ENCODE results near the gene MAPK10.

The MAPK10 gene

DNA sequence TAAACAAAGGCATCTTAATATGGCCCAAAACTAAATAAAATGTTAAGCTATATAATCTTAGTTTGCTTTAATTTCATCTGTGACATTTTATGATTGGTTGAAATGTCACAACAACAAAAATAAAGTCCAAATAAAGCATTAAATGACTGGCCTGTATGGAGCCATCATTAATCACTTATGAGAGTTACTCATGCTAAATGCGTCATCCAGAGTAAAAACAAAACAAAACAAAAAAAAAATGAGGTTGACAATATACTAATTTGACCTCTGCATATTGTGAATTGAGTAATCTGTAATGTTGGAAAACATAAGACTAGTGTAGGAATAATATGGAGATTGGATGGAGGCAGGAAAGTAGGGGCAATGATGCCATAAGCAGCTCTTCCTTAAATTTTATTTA, 139.7 kb downstream of the MAPK10 start:
- no peak for TF ChIP-seq YY1 (IDR thresholded peaks at IDR 0.05; ENCODE audit: low read depth)
- no peak for TF ChIP-seq CEBPB (IDR thresholded peaks at IDR 0.05)
- TF ChIP-seq, protein P1, sequence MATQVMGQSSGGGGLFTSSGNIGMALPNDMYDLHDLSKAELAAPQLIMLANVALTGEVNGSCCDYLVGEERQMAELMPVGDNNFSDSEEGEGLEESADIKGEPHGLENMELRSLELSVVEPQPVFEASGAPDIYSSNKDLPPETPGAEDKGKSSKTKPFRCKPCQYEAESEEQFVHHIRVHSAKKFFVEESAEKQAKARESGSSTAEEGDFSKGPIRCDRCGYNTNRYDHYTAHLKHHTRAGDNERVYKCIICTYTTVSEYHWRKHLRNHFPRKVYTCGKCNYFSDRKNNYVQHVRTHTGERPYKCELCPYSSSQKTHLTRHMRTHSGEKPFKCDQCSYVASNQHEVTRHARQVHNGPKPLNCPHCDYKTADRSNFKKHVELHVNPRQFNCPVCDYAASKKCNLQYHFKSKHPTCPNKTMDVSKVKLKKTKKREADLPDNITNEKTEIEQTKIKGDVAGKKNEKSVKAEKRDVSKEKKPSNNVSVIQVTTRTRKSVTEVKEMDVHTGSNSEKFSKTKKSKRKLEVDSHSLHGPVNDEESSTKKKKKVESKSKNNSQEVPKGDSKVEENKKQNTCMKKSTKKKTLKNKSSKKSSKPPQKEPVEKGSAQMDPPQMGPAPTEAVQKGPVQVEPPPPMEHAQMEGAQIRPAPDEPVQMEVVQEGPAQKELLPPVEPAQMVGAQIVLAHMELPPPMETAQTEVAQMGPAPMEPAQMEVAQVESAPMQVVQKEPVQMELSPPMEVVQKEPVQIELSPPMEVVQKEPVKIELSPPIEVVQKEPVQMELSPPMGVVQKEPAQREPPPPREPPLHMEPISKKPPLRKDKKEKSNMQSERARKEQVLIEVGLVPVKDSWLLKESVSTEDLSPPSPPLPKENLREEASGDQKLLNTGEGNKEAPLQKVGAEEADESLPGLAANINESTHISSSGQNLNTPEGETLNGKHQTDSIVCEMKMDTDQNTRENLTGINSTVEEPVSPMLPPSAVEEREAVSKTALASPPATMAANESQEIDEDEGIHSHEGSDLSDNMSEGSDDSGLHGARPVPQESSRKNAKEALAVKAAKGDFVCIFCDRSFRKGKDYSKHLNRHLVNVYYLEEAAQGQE (IDR thresholded peaks at IDR 0.05; ENCODE audit: low read depth) = no peak
- TF ChIP-seq, protein P2, sequence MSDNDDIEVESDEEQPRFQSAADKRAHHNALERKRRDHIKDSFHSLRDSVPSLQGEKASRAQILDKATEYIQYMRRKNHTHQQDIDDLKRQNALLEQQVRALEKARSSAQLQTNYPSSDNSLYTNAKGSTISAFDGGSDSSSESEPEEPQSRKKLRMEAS (IDR thresholded peaks at IDR 0.05) = no peak
- no peak for TF ChIP-seq FOXM1 (IDR thresholded peaks at IDR 0.05; ENCODE audit: borderline replicate concordance, low read depth)
- no peak for TF ChIP-seq RAD21 (IDR thresholded peaks at IDR 0.05; ENCODE audit: low read depth)
- TF ChIP-seq, protein P3, sequence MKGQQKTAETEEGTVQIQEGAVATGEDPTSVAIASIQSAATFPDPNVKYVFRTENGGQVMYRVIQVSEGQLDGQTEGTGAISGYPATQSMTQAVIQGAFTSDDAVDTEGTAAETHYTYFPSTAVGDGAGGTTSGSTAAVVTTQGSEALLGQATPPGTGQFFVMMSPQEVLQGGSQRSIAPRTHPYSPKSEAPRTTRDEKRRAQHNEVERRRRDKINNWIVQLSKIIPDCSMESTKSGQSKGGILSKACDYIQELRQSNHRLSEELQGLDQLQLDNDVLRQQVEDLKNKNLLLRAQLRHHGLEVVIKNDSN (IDR thresholded peaks at IDR 0.05) = no peak
- TF ChIP-seq CREB1 (IDR thresholded peaks at IDR 0.05; ENCODE audit: low read depth) = no peak

DNA sequence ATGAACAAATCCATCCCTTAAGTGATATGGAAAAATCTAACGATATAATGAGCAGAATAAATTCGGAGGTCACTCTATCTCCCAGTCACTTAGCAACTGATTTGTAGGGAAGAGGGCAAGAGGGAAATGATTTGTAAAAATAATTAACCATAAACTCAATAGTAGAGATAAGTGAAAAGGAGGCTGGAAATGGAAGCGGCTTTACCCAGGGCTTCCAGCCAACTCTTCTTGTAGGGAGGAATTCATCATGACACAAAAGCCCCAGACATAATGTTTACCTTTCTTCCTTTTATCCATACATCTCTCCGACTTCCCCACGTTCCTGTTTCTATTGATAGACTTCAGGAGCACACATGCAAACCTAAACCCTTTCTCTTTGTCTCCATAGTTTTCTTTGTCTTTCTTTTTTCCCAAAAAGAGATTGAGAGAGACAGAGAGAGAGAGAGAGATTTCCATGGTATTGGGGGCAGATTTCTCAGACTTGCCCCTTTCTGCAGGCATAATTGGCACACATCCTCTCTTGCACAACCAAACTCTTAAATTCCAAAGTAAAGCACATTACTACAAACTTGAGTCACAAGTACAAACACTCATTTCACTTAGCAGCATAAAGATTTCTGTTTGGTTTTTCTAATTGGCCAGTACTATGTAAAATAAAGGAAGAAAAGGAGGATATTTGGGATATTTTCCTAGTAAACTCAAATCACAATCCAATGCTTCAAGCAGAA, 140.9 kb downstream of the MAPK10 start:
- TF ChIP-seq, protein P2 (IDR thresholded peaks at IDR 0.05) = no peak
- TF ChIP-seq RAD21 (IDR thresholded peaks at IDR 0.05; ENCODE audit: low read depth) (no peak), TCF12 (IDR thresholded peaks at IDR 0.05; ENCODE audit: low read depth) (no peak), EP300 (IDR thresholded peaks at IDR 0.05; ENCODE audit: borderline replicate concordance) (no peak), CEBPB (IDR thresholded peaks at IDR 0.05) (no peak), TAF1 (IDR thresholded peaks at IDR 0.05; ENCODE audit: low read depth) (no peak), NFIC (IDR thresholded peaks at IDR 0.05) (no peak), FOXM1 (IDR thresholded peaks at IDR 0.05; ENCODE audit: borderline replicate concordance, low read depth) (no peak), ZBTB7A (IDR thresholded peaks at IDR 0.05; ENCODE audit: low read depth) (no peak), YY1 (IDR thresholded peaks at IDR 0.05; ENCODE audit: low read depth) (no peak), TEAD4 (IDR thresholded peaks at IDR 0.05) (no peak)
- TF ChIP-seq, protein P3 (IDR thresholded peaks at IDR 0.05) = no peak

DNA sequence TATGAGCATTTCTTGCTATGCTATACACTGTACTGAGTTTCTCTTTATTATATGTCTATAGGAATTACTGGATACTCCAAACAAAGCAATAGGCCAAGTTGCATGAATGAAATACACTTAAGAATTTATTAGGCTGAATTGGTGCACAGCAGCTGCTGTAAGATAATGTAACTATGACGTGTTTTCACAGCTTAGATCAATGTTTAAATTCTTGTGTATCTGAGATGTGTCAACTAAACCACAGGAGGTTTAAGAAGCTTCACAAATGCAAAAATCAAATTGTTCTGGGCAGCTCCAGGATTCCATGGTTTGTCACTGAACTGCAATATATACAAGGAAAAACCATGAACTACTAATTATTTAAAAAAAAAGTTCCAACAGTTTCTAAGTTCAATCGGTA, 156.7 kb downstream of the MAPK10 start:
- TF ChIP-seq CREB1 (IDR thresholded peaks at IDR 0.05; ENCODE audit: low read depth) = no peak
- TF ChIP-seq, protein P3 (IDR thresholded peaks at IDR 0.05) = no peak
- TF ChIP-seq TEAD4 (IDR thresholded peaks at IDR 0.05) = no peak
- no peak for TF ChIP-seq EP300 (IDR thresholded peaks at IDR 0.05; ENCODE audit: borderline replicate concordance)
- TF ChIP-seq FOXM1 (IDR thresholded peaks at IDR 0.05; ENCODE audit: borderline replicate concordance, low read depth) = no peak
- TF ChIP-seq RAD21 (IDR thresholded peaks at IDR 0.05; ENCODE audit: low read depth) = no peak
- TF ChIP-seq CEBPB (IDR thresholded peaks at IDR 0.05) = no peak
- no peak for TF ChIP-seq ZBTB7A (IDR thresholded peaks at IDR 0.05; ENCODE audit: low read depth)
- TF ChIP-seq, protein P2 (IDR thresholded peaks at IDR 0.05) = no peak
- TF ChIP-seq TAF1 (IDR thresholded peaks at IDR 0.05; ENCODE audit: low read depth) = no peak
- no peak for TF ChIP-seq TCF12 (IDR thresholded peaks at IDR 0.05; ENCODE audit: low read depth)
- no peak for TF ChIP-seq YY1 (IDR thresholded peaks at IDR 0.05; ENCODE audit: low read depth)
- TF ChIP-seq EGR1 (IDR thresholded peaks at IDR 0.05) = no peak
- TF ChIP-seq, protein P1 (IDR thresholded peaks at IDR 0.05; ENCODE audit: low read depth) = no peak
- no peak for TF ChIP-seq NFIC (IDR thresholded peaks at IDR 0.05)

DNA sequence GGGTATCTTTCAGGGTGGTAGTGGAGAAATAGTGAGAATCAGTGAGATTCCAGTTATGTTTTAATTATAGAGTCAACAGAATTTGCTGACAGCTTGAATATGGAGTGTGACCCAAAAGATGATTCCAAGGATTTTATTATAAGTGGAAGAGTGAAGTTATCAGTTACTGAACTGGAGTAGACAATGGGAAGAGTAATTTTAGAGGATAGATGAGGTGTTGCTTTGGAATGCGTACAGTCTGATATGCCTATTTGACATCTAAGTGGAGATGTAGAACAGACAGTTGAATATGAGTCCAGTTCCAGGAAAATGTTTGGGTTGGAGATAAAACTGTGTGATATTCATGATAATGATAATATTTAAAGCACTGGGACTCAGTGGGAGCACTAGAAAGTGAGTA, 174.2 kb downstream of the MAPK10 start:
- TF ChIP-seq TCF12 (IDR thresholded peaks at IDR 0.05; ENCODE audit: low read depth) = no peak
- no peak for TF ChIP-seq YY1 (IDR thresholded peaks at IDR 0.05; ENCODE audit: low read depth)
- TF ChIP-seq, protein P2 (IDR thresholded peaks at IDR 0.05) = no peak
- TF ChIP-seq RAD21 (IDR thresholded peaks at IDR 0.05; ENCODE audit: low read depth) = no peak
- no peak for TF ChIP-seq TAF1 (IDR thresholded peaks at IDR 0.05; ENCODE audit: low read depth)

DNA sequence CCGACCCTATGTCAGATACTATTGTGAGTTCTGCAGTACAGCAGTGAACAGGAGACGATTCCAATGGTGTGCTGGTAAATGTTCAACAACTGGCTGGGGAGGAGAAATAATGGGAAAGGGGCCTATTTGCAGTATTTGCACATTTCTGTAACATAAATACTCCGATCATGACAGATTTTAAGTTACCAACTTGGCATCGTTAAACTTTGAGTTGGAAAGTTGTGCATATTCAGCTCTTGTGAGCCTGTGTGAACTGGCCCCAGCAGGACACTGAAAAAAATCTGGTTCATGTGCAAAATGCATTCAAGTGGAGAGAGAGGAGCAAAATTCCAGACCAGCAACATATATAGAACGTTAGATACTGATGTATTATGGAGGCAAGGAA, 175.0 kb downstream of the MAPK10 start:
- TF ChIP-seq YY1 (IDR thresholded peaks at IDR 0.05; ENCODE audit: low read depth) (no peak), TCF12 (IDR thresholded peaks at IDR 0.05; ENCODE audit: low read depth) (no peak), EP300 (IDR thresholded peaks at IDR 0.05; ENCODE audit: borderline replicate concordance) (no peak), ZBTB7A (IDR thresholded peaks at IDR 0.05; ENCODE audit: low read depth) (no peak), EGR1 (IDR thresholded peaks at IDR 0.05) (no peak), NFIC (IDR thresholded peaks at IDR 0.05) (no peak)
- TF ChIP-seq, protein P2 (IDR thresholded peaks at IDR 0.05) = no peak

All from Ishikawa (cell line).